ENCODE data around the gene P2RY6. TPM values are rescaled to one million over a fixed set of nuclear protein-coding genes. Genes with fewer than 3 reads are reported as not detected.

P2RY6 gene
- total and polyA plus RNA-seq, 12 donors: 0.83 to 13.0 (median 1.8) TPM

GRCh38 chr11:73243093-73243485 is 29.0 kb upstream of the P2RY6 start:
- Histone ChIP-seq H3K4me1 (peaks cover 22 to 50% (median 48%) of the 10 kb centered on the region in 9 donors), H3K4me3 (no peak overlapping the region), H3K36me3 (no peaks in the 10 kb centered on the region), H3K27me3 (no peaks in the 10 kb centered on the region), H3K9me3 (no peaks in the 10 kb centered on the region), H3K27ac (peak overlapping the region in 1 of 10 donors; percentile 20)
- no peak for TF ChIP-seq CTCF (IDR thresholded peaks at IDR 0.05)
- ATAC-seq: no peak
- 79% methylated on average over 8 of the region's 8 CpGs for WGBS, 2 donors
- no peak for DNase-seq
- intact Hi-C loops (cut with DNase I): loop anchor here in 6 of 10 donors (2.0 to 10.0 kb wide), 6 partner anchors 44 to 521 kb away; no protein-coding TSS in a partner anchor

- no peaks in the 10 kb centered on the region for H3K9me3 ChIP-seq
- H3K4me3 ChIP-seq: no peak overlapping the region
- H3K27ac ChIP-seq: no peak overlapping the region
- no peak for ATAC-seq
- H3K4me1 ChIP-seq: peaks cover 17 to 38% (median 33%) of the 10 kb centered on the region in 9 donors
- no peak for DNase-seq
- no peaks in the 10 kb centered on the region for H3K27me3 ChIP-seq
- H3K36me3 ChIP-seq: no peaks in the 10 kb centered on the region
- 66 to 68% methylated on average over 4 of the region's 4 CpGs for WGBS, 2 donors
- TF ChIP-seq CTCF (IDR thresholded peaks at IDR 0.05): no peak
- intact Hi-C loops (cut with DNase I): loop anchor here in 6 of 10 donors (5.0 to 10.0 kb wide), 6 partner anchors 43 to 522 kb away; no protein-coding TSS in a partner anchor
Observed at GRCh38 chr11:73244589-73245240, 27.4 kb upstream of the P2RY6 start.

- DNase-seq (no peak), ATAC-seq (no peak)
- H3K36me3 ChIP-seq: no peaks in the 10 kb centered on the region
- H3K4me3 ChIP-seq: no peak overlapping the region
- no peaks in the 10 kb centered on the region for H3K27me3 ChIP-seq
- TF ChIP-seq CTCF (IDR thresholded peaks at IDR 0.05): no peak
- H3K9me3 ChIP-seq: no peaks in the 10 kb centered on the region
- no peak overlapping the region for H3K27ac ChIP-seq
- peaks cover 14 to 31% (median 25%) of the 10 kb centered on the region in 9 donors for H3K4me1 ChIP-seq
- intact Hi-C loops (cut with DNase I): loop anchor here in 3 of 10 donors (5.0 to 10.0 kb wide), 2 partner anchors 321 to 418 kb away; no protein-coding TSS in a partner anchor
- WGBS, 2 donors: 61 to 74% methylated on average over 6 of the region's 6 CpGs
Observed at GRCh38 chr11:73245461-73245860, 26.7 kb upstream of the P2RY6 start.

- H3K27me3 ChIP-seq: no peaks in the 10 kb centered on the region
- no peaks in the 10 kb centered on the region for H3K36me3 ChIP-seq
- ATAC-seq (no peak), DNase-seq (no peak)
- WGBS, 2 donors: 83 to 86% methylated on average over 2 of the region's 2 CpGs
- H3K4me3 ChIP-seq: no peak overlapping the region
- H3K4me1 ChIP-seq: peaks cover 7 to 23% (median 17%) of the 10 kb centered on the region in 9 donors
- H3K9me3 ChIP-seq: no peaks in the 10 kb centered on the region
- TF ChIP-seq CTCF (IDR thresholded peaks at IDR 0.05): no peak
- no peak overlapping the region for H3K27ac ChIP-seq
- intact Hi-C loops (cut with DNase I): loop anchor here in 3 of 10 donors (5.0 to 10.0 kb wide), 2 partner anchors 322 to 419 kb away; no protein-coding TSS in a partner anchor
Observed at GRCh38 chr11:73246303-73246702, 25.8 kb upstream of the P2RY6 start.

Data from heart right ventricle (tissue), 16 donors.